GM18511 (cell line): ENCODE results near the gene ENOX1.

Experiments used
- ATAC-seq: cut with Tn5 transposase; IDR thresholded peaks from one replicate; pipeline ENCODE4 v1.9.1; 2021; ENCODE audit warnings: mild to moderate bottlenecking, moderate library complexity; ENCODE audit not compliant: unreplicated experiment

The ENOX1 gene

GRCh38 chr13:43551897-43552456 lies 234.8 kb downstream of the ENOX1 start:
- no peak for ATAC-seq

- no peak for ATAC-seq
These were observed 240.0 kb downstream of the ENOX1 start for GRCh38 chr13:43546816-43547215.

DNA sequence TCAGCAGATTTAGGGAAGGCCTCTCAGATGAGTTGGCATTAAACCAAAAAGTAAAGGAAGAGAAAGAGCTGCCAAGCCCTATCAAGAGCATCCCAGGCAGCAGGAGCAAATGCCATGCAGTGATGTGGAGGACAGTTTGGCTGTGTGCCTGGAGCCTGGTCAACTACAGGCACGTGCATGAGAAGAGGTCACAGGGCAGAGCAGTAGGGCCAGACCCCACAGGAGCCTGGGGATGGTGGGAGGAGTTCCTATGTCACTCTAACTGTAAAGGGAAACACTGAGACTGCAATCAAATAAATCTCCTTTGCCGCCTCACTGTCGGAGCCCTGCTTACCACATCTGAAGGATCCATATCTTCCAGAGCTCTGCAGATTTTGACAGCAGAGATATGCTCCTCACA lies 240.5 kb downstream of the ENOX1 start:
- no peak for ATAC-seq

- ATAC-seq = no peak
These were observed 241.4 kb downstream of the ENOX1 start for GRCh38 chr13:43545317-43545874.

DNA sequence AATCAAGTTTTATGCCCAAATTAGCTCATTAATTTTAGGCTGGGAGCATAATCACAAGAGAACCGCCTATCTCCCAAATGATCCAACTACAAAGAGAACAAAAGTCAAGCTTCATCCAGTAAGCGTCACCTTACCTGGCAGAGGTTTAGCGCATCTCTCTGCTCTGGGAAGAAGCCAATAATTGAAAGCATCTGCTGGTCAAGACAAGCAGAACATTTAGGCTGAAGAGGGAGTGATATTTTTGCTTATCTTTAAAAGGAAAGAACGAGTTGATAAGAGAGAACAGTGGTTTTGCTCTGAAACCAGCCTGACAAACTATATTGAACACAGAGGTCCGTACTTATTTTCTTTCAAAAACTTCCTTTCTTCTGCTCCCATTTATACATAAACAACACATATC lies 242.1 kb downstream of the ENOX1 start:
- ATAC-seq = no peak

DNA sequence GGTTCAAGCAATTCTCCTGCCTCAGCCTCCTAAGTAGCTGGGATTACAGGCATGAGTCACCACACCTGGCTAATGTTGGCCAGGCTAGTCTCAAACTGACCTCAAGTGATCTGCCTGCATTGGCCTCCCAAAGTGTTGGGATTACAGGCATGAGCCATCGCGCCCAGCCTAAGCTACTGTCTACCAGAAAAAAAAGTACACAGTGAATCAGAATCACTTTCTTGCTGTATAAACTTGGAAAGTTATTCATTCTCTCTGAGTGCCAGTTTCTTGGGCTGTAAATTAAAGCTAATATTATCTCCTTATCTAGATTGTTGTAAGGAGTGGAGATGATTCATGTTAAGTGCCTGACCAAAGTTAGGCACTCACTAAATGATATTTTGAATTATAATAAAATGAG lies 242.8 kb downstream of the ENOX1 start:
- ATAC-seq = no peak

- no peak for ATAC-seq
These were observed 243.4 kb downstream of the ENOX1 start for GRCh38 chr13:43543331-43543730.

DNA sequence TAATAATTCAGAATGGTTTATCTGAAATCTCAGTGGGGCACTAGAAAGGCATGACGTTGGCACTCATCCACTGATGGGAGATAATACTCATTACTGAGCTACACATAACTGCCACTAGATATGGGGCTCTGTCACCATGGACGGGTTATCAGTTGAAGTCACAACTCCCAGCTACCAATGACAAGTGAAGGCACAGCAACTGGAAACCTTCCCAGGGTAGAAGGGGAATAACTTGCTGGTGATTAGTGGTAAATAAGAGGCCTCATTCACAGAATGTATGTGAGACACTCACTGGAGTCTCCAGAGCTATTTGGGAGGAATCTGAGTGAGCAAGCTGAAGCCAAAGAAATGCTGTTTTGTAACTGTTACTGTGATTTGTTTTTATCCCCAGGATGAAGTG lies 249.6 kb downstream of the ENOX1 start:
- ATAC-seq = no peak

GRCh38 chr13:43529796-43530195 lies 257.0 kb downstream of the ENOX1 start:
- ATAC-seq = no peak

DNA sequence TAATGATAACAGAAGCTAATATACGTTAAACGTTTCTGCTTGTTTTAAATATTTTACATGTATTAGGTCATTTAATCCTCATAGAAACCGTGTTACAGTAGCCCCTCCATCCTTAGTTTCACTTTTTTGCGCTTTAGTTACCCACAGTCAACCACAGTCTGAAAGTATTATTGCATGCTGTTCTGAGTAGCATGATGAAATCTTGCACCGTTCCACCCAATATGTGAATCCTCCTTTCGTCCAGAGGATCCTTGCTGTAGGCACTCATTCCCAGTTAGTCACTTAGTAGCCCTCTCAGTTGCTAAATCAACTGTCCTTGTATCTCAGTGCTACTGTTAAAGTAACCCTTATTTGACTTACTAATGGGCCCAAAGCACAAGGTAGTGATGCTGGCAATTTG lies 257.8 kb downstream of the ENOX1 start:
- ATAC-seq = no peak

- ATAC-seq = no peak
These were observed 264.0 kb downstream of the ENOX1 start for GRCh38 chr13:43522788-43523187.

- no peak for ATAC-seq
These were observed 266.4 kb downstream of the ENOX1 start for GRCh38 chr13:43520351-43520750.

- no peak for ATAC-seq
These were observed 267.9 kb downstream of the ENOX1 start for GRCh38 chr13:43518833-43519232.

DNA sequence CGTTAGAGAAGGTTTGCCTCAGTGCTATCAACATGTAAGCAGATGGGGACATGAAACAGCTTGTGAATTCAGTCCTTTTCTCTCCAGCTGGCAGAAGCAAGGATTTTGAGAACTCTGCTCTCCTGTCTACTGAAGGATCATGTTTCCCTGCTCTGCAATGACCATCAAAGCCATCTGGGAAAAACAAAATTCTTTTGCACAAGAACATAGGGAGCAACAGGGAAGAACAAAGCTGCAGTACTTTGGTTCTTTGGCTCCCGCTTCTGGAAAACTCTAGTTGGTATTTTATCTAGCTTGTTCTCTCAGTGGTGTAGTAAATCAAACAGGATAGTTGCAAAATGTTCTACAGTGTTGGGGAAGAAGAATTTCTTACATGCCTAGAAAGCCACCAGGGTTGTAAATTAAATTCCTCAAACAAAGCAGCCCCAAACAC lies 270.4 kb downstream of the ENOX1 start:
- no peak for ATAC-seq

GRCh38 chr13:43515531-43515930 lies 271.2 kb downstream of the ENOX1 start:
- ATAC-seq = no peak

DNA sequence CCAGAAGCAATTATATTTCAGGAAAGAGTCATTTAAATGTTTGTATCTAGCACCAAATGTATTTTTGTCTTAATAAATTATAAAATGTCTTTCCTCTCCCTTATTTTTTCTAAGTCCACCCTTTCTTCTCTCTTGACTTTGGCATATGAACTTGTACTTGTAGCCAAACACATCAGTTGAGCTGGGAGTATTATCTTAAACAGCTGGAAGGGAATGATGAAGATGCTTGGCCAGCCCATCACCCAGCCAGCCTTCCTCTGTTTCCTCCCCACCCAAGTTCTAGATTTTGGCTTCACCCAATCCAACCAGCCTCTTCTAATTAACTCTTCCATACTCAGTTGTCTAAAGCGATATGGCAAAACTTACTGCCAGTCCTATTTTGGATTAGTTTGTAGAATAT lies 272.5 kb downstream of the ENOX1 start:
- ATAC-seq = no peak

GRCh38 chr13:43512221-43512620 lies 274.6 kb downstream of the ENOX1 start:
- ATAC-seq = no peak

DNA sequence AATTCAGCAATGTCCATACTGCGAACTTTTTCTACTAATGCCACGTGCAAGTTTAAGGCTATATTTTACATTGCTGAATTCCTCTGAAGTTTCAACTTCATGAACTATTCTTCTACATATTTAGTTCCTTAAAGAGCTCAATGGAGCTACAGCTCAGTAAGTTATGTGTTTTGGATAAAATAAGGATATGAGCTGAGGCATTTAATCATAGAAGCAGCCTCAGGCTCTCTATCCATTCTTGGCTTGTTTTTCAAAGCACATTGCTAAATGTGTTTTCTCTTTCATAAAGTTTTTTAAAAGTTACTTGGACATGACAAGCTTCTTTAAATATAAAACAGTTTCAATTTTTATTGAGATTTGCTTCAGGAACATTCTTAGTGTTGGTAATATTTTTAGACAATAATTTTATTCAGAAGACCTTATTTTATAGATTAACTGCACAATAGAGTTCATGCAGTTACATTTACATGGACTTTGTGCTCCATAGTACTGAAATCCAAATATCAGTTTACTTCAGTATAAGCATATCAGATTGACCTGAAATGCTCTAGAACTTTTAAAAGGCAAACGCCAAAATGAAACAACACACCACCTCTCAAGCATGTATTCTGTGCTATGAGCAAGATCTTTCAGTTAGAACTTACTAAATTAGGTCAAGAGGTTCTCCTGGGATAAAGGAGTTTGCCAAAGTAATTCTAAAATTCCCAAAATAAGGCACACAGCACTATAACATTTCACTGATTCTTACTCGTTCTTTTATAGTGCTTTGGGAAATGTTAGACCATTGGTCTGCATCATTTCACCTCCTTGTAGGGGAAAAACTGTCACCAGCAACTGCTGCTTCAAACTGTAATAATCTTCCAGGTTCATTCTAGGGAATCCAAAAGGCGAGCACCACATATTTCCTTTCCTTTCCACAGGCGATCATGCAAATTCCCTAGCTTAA lies 275.5 kb downstream of the ENOX1 start:
- no peak for ATAC-seq

DNA sequence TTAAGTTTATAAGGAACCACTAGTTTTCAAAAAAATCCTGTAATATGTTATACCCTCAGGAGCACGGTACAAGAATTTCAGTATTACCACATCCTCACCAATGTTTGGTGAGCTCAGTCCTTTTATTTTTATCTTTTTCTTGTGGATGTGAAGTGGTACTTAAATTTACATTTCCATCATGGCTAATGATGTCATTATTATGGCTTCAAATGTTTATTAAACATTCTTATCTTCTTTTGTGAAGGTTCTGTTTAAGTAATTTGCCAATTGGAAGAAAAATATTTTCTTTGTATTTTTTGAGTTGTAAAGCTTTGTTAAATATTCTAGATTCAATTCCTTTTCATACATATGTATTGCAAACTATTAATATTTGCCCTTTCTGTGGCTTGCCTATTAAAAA lies 291.0 kb downstream of the ENOX1 start:
- ATAC-seq = no peak

DNA sequence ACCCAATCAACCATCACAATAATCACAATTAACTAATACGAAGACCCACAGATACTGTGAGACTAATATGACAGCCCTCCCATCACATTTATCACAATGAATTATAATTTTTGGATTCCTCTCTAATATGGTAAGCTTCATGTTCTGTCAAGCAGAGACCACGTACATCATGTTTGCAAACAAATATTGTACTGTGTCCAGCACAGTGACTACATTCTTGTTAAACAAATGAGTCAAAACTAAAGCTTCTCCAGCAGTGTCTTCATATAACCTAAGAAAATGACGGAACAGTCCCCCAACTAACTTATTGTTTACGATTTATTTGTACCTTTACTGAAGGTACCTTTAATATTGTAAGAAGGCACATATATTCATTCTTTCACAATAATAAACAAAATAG lies 292.6 kb downstream of the ENOX1 start:
- ATAC-seq = no peak

DNA sequence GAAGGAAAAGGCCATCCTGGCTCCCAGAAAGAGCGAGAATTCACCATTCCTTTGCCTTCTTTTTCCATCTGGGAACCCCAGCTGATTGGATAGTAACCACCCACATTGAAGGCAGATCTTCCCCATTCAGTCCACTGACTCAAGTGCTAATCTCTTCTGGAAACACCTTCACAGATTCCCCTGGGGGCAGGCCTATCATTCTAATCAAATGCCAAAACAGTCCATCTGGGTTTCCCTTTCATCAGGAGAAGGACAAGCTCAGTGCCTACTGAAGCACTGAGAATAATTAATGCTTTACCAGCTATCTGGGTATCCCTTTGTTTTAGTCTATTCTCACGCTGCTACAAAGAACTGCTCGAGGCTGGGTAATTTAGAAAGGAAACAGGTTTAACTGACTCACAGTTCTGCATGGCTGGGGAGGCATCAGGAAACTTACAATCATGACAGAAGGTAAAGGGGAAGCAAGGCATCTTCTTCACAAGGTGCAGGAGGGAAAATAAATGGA lies 293.2 kb downstream of the ENOX1 start:
- ATAC-seq = no peak

GRCh38 chr13:43492745-43493144 lies 294.0 kb downstream of the ENOX1 start:
- no peak for ATAC-seq
